ENCODE data around the gene SLC16A3.

- TF ChIP-seq DPF2 (IDR thresholded peaks at IDR 0.05) (no peak), TARDBP (IDR thresholded peaks at IDR 0.05; ENCODE audit: borderline replicate concordance) (no peak), RFX5 (IDR thresholded peaks at IDR 0.05; ENCODE audit: low read depth, low read length) (no peak), NR2C2 (IDR thresholded peaks at IDR 0.05; ENCODE audit: borderline replicate concordance, control insufficient read depth, insufficient read length, low read depth) (no peak), NBN (IDR thresholded peaks at IDR 0.05) (no peak), CTCF (IDR thresholded peaks at IDR 0.05 in 2 of 3, conservative IDR thresholded peaks at IDR 0.05 in 1 of 3; ENCODE audit: control insufficient read depth in 2 of 3, extremely low read depth in 1 of 3, insufficient read depth in 1 of 3, low read depth in 3 of 3, low read length in 3 of 3) (no peak), YY1 (IDR thresholded peaks at IDR 0.05; ENCODE audit: low read depth, low read length) (no peak), SIN3A (IDR thresholded peaks at IDR 0.05; ENCODE audit: low read depth, low read length) (no peak), CBX3 (IDR thresholded peaks at IDR 0.05; ENCODE audit: borderline replicate concordance, low read depth) (no peak)
Measured at GRCh38 chr17:82275326-82275725, 46.5 kb downstream of the SLC16A3 start.
